Fibroblast of lung (primary cell): ENCODE results near the gene ADAMTS17.

ENCODE experiments used
- CTCF ChIP-seq, 2 donors: IDR thresholded peaks in 1 of 2; conservative IDR thresholded peaks in 1 of 2; 1 replicate in 1 of 2; 2 replicates in 1 of 2; pipeline ENCODE4 v1.5.1; 2011 to 2012; ENCODE audit warnings: low read length in 2 of 2, control low read depth in 1 of 2, inconsistent platforms in 1 of 2, low read depth in 1 of 2, mild to moderate bottlenecking in 1 of 2
- EZH2 ChIP-seq: IDR thresholded peaks from 2 replicates; pipeline ENCODE4 v1.5.1; 2012; ENCODE audit warnings: low read length, control low read depth, mild to moderate bottlenecking; ENCODE audit errors: missing control alignments

- TF ChIP-seq CTCF (conservative IDR thresholded peaks at IDR 0.05 in 1 of 2, IDR thresholded peaks at IDR 0.05 in 1 of 2; ENCODE audit: low read depth in 1 of 2, low read length in 2 of 2) (no peak), EZH2 (no peak)
These were observed 7.8 kb downstream of the ADAMTS17 start for GRCh38 chr15:100334015-100334414.
